Chondrocyte (in vitro differentiated cells): ENCODE measurements around the gene MED16. TPM values are rescaled to one million over a fixed set of nuclear protein-coding genes. Genes with fewer than 3 reads are reported as not detected.

Source experiments
- DNase-seq: peaks from one replicate; pipeline ENCODE4 v3.0.0; 2021; ENCODE audit warnings: mixed read lengths, low spot score
- H3K27ac Mint-ChIP-seq: one replicate; pipeline ENCODE4 v1.8.0; 2021; ENCODE audit warnings: mild to moderate bottlenecking, moderate library complexity, mixed read lengths; ENCODE audit not compliant: unreplicated experiment
- H3K27me3 Mint-ChIP-seq: 2 replicates; pipeline ENCODE4 v1.8.0; 2021; ENCODE audit warnings: low read depth, mixed read lengths
- H3K36me3 Mint-ChIP-seq: 2 replicates; pipeline ENCODE4 v1.8.0; 2021; ENCODE audit warnings: low read depth, mixed read lengths
- H3K4me1 Mint-ChIP-seq: 2 replicates; pipeline ENCODE4 v1.8.0; 2021; ENCODE audit warnings: low read depth, mild to moderate bottlenecking, mixed read lengths
- H3K4me3 Mint-ChIP-seq: one replicate; pipeline ENCODE4 v1.8.0; 2021; ENCODE audit warnings: mild to moderate bottlenecking, moderate library complexity, mixed read lengths; ENCODE audit not compliant: unreplicated experiment
- H3K9me3 Mint-ChIP-seq: 2 replicates; pipeline ENCODE4 v1.8.0; 2021; ENCODE audit warnings: low read depth, mixed read lengths
- total RNA-seq: library from RNA; stranded (reverse); gene quantifications from 3 replicates; pipeline ENCODE4 v1.2.1, GENCODE V29; 2021
- TF ChIP-seq, protein P1 (sequence below): fragments of 200-600 bp; sonication (generic); IDR thresholded peaks from 2 replicates; pipeline ENCODE4 v1.5.0; 2021; ENCODE audit warnings: antibody characterized with exemption, mild to moderate bottlenecking, moderate library complexity

MED16 gene
- total RNA-seq, 1 donor from 2014 or later, result 47.0 TPM

GRCh38 chr19:840519-841206 lies 52.3 kb downstream of the MED16 start, which contains the start of gene PRTN3:
Gene PRTN3 (plus strand): TSS chr19:840999. CDS start chr19:841009, 10 bp downstream.
- Mint-ChIP-seq H3K4me1 (peaks cover 6% of the 10 kb centered on the region), H3K27ac (no peak within 1 kb of the TSS), H3K36me3 (peaks cover 1% of the 10 kb centered on the region), H3K4me3 (no peak within 1 kb of the TSS), H3K27me3 (peaks cover 14% of the 10 kb centered on the region), H3K9me3 (no peaks in the 10 kb centered on the region)
- TF ChIP-seq, protein P1, sequence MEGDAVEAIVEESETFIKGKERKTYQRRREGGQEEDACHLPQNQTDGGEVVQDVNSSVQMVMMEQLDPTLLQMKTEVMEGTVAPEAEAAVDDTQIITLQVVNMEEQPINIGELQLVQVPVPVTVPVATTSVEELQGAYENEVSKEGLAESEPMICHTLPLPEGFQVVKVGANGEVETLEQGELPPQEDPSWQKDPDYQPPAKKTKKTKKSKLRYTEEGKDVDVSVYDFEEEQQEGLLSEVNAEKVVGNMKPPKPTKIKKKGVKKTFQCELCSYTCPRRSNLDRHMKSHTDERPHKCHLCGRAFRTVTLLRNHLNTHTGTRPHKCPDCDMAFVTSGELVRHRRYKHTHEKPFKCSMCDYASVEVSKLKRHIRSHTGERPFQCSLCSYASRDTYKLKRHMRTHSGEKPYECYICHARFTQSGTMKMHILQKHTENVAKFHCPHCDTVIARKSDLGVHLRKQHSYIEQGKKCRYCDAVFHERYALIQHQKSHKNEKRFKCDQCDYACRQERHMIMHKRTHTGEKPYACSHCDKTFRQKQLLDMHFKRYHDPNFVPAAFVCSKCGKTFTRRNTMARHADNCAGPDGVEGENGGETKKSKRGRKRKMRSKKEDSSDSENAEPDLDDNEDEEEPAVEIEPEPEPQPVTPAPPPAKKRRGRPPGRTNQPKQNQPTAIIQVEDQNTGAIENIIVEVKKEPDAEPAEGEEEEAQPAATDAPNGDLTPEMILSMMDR, result no peak
- DNase-seq, result no peak

- Mint-ChIP-seq H3K36me3 (no peaks in the 10 kb centered on the region), H3K9me3 (no peaks in the 10 kb centered on the region), H3K27ac (no peak overlapping the region)
Measured at GRCh38 chr19:835210-835810, 57.7 kb downstream of the MED16 start.

DNA sequence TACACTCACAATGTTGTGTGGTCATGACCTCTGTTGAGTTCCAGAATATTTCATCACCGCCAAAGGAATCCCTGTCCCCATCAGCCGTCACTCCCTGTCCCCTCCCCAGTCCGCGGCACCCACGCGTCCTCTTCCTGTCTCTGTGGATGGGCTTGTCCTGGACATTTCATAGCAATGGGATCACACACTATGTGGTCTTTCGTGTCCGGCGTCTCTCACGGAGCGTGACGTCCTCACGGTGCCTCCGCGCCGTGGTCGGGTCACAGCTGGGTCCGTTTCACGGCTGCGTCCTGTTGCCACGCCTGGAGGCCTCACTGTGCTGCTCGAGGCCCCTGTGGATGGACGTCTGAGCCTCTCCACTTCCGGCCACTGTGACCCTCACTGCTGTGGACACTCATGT lies 58.8 kb downstream of the MED16 start:
- TF ChIP-seq, protein P1, result no peak
- Mint-ChIP-seq H3K9me3 (no peaks in the 10 kb centered on the region), H3K36me3 (no peaks in the 10 kb centered on the region), H3K27ac (no peak overlapping the region), H3K4me1 (peaks cover 3% of the 10 kb centered on the region), H3K4me3 (no peak overlapping the region), H3K27me3 (peaks cover 4% of the 10 kb centered on the region)
- DNase-seq, result no peak

More at GRCh38 chr19:835210-835810, 57.7 kb downstream of the MED16 start:
- Mint-ChIP-seq H3K4me1 (peaks cover 3% of the 10 kb centered on the region), H3K4me3 (no peak overlapping the region), H3K27me3 (peaks cover 4% of the 10 kb centered on the region)
- no peak for DNase-seq
- TF ChIP-seq, protein P1, result no peak

GRCh38 chr19:831407-832369 lies 61.3 kb downstream of the MED16 start:
- no peaks in the 10 kb centered on the region for H3K9me3 Mint-ChIP-seq
- peaks cover 3% of the 10 kb centered on the region for H3K4me1 Mint-ChIP-seq
- H3K4me3 Mint-ChIP-seq, result no peak overlapping the region
- H3K36me3 Mint-ChIP-seq, result no peaks in the 10 kb centered on the region
- H3K27ac Mint-ChIP-seq, result no peak overlapping the region
- TF ChIP-seq, protein P1, result no peak
- DNase-seq, result peak; percentile 61
- H3K27me3 Mint-ChIP-seq, result peaks cover 4% of the 10 kb centered on the region
